Activated T-helper 1 cell treated with anti-CD3 and anti-CD28 coated beads, Interleukin-12 subunit alpha, Interleukin-12 subunit beta, Interleukin-2, Interleukin-4 antibody, amounts not matched to agents 30 ng/mL and 10 ng/mL and 1 ng/mL, durations not matched to agents 14 hours and 24 hours and 36 hours (primary cell): ENCODE measurements around the gene CHST11. TPM values are rescaled to one million over a fixed set of nuclear protein-coding genes. Genes with fewer than 3 reads are reported as not detected.

Experiments used
- DNase-seq: peaks from one replicate; pipeline ENCODE4 v3.0.0; 2021; ENCODE audit warnings: low spot score
- H3K27ac Mint-ChIP-seq: one replicate; pipeline ENCODE4 v1.8.0; 2021; ENCODE audit warnings: mild to moderate bottlenecking, mixed read lengths
- H3K27me3 Mint-ChIP-seq: one replicate; pipeline ENCODE4 v1.8.0; 2022; ENCODE audit warnings: mild to moderate bottlenecking, moderate library complexity, mixed read lengths; ENCODE audit not compliant: insufficient read depth
- H3K36me3 Mint-ChIP-seq: one replicate; pipeline ENCODE4 v1.8.0; 2021; ENCODE audit warnings: low read depth, mixed read lengths
- H3K4me1 Mint-ChIP-seq: one replicate; pipeline ENCODE4 v1.8.0; 2021; ENCODE audit warnings: low read depth, mixed read lengths
- H3K4me3 Mint-ChIP-seq: one replicate; pipeline ENCODE4 v1.8.0; 2021; ENCODE audit warnings: mild to moderate bottlenecking, moderate library complexity, mixed read lengths
- H3K9me3 Mint-ChIP-seq: one replicate; pipeline ENCODE4 v1.8.0; 2021; ENCODE audit warnings: mixed read lengths
- intact Hi-C: fragments of 100-400 bp; cut with micrococcal nuclease; formaldehyde crosslinking; loops from one replicate; pipeline ENCODE4 v1.15.1; 2024
- total RNA-seq: library from RNA; stranded (reverse); gene quantifications from 2 replicates; pipeline ENCODE4 v1.2.3, GENCODE V29; 2022

Gene CHST11
- total RNA-seq, 1 donor from 2014 or later = 70.7 TPM

DNA sequence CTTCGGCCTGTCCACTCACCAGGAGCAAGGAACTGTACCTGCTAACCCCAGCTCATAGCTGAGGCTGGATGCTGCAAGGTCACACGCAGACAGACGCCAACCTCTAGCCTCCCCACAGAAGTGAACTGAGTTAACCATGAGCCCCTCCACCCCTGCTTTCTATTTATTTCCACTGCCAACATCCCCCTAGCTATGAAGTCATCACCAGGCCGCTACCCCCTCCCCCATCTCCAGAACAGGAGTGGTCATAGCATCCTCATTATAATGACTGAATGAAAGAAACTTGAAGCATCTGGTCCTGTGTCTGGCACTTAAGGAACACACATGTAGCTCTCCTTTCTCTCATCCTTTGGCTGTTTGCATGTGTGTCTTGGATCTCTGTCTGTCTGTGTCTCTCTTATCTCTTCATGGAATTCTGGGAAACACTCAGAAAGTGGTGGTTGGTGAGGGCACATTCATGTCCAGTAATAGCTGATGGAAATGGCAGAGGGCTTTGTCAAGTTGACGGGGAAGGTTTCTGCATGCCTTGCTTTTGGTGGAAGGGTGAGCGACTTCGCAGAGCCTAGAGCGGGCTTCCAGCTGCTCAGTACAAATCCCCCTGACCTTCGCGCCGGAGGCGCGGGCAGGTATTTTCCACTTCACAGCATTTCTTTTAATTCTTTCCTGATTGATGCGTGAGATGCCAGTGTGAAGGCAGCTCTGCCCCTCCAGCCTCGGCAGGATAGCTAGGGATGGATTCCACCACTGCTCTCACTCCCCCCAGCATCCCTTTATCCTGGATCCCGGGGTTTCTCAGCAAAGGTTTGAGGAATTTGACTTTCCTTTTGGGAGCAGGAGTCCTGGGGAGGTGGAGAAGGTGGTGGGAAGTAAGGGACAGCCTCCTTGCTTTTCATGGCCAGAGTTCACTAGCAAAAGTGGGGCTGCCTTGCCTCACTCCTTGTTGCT, 198.2 kb downstream of the CHST11 start:
- peak overlapping the region; percentile 46 for H3K27ac Mint-ChIP-seq
- H3K9me3 Mint-ChIP-seq = no peaks in the 10 kb centered on the region
- intact Hi-C loops = no loop called here
- H3K4me1 Mint-ChIP-seq = peaks cover 73% of the 10 kb centered on the region
- DNase-seq = no peak
- H3K27me3 Mint-ChIP-seq = no peaks in the 10 kb centered on the region
- peaks cover 24% of the 10 kb centered on the region for H3K36me3 Mint-ChIP-seq
- H3K4me3 Mint-ChIP-seq = no peak overlapping the region

DNA sequence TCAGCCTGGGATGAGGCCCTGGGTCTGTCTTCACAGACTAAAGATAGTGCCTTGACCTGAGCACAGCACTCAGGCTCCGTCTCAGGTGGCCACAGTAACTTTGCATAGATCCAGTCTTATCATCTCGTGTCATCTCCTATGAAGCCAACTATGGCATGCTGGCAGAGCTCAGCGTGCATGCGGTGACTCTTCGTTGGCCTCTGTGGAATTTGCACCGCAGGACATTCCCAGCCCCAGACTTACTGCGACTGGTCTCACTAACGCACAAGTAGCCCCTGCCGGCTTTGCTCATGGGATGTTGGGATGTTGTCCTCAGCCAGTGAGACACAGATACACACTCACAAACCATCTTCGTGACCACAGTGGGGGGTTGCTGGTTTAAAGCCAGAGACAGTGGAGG, 199.6 kb downstream of the CHST11 start:
- no peak overlapping the region for H3K27ac Mint-ChIP-seq
- DNase-seq = no peak
- no peaks in the 10 kb centered on the region for H3K9me3 Mint-ChIP-seq
- peaks cover 75% of the 10 kb centered on the region for H3K4me1 Mint-ChIP-seq
- no peaks in the 10 kb centered on the region for H3K27me3 Mint-ChIP-seq
- H3K4me3 Mint-ChIP-seq = no peak overlapping the region
- H3K36me3 Mint-ChIP-seq = peaks cover 24% of the 10 kb centered on the region
- intact Hi-C loops = no loop called here

DNA sequence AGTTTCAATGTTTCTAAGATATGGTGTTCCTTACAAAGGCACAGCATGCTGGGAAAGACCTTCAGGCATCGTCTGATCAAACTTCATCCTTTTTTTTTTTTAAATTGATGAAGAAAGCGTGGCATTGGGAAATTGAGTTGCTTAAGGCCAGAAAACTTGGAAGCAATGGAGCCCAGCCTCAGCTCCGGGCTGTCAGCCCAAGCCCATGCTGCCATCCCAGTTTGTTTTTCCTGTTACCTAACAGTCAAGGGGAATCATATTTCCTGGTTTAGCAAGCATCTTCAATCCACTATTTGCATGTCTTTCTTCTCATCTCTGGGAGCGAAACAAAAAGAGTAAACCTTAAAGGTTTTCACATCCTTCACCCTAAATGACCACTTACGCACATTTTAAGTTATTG, 200.2 kb downstream of the CHST11 start:
- Mint-ChIP-seq H3K27me3 (no peaks in the 10 kb centered on the region), H3K4me1 (peaks cover 72% of the 10 kb centered on the region), H3K4me3 (no peak overlapping the region), H3K36me3 (peaks cover 24% of the 10 kb centered on the region), H3K27ac (no peak overlapping the region), H3K9me3 (no peaks in the 10 kb centered on the region)
- DNase-seq = no peak
- intact Hi-C loops = no loop called here

DNA sequence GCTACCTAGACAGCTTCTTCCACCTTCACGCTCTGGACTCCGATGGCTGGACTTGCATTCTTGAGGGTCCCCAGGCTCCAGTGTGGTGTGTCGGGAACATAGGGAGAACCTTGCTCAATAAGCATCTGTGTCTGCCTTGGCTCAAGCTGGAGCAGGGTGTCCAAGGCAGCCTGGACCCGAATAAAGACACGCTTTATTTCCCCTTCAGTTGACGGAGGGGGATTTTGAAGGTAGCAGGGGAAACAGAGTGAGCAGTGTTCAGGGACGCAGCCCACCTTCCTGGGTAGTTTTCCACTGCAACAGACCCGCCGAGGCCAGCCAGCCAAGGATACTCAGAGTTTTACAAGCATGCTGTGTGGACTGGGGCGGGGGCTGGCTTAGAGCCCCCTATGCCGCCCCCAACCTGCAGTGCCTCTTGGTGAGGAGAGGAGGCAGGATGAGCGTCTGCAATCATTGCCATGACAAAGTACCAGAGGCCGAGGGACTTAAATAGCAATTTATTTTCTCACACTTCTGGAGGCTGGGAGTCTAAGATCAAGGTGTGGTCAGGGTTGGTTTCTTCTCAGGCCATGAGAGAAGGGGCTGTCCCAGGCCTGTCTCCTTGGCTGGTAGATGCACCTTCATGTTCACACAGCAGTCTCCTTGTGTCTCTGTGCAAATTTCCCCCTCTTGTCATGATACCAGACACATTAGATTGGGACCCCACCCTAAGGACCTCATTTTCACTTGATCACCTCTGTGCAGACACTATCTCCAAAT, 201.2 kb downstream of the CHST11 start:
- H3K9me3 Mint-ChIP-seq = no peaks in the 10 kb centered on the region
- H3K27me3 Mint-ChIP-seq = no peaks in the 10 kb centered on the region
- no peak overlapping the region for H3K4me3 Mint-ChIP-seq
- peaks cover 23% of the 10 kb centered on the region for H3K36me3 Mint-ChIP-seq
- H3K27ac Mint-ChIP-seq = no peak overlapping the region
- no peak for DNase-seq
- intact Hi-C loops = no loop called here
- peaks cover 71% of the 10 kb centered on the region for H3K4me1 Mint-ChIP-seq

DNA sequence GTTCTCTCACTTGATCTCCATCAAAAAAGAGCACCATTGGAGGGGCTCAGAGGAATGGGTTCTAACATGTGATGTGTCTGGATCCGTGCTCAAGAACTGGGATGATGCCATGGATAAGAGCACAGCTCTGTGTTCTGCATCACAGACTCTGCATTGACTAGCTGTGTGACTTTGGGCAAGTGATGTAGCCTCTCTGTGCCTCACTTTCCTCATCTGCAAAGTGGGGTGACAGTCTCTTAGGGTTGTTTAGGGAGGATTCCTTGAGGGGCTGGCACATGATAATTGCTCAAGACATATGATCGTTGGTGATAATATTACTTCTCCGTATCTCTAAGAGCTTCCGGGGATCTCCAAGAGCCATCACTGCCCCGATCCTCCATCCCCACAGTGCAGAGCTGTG, 202.3 kb downstream of the CHST11 start:
- no peak overlapping the region for H3K4me3 Mint-ChIP-seq
- no peak for DNase-seq
- H3K27ac Mint-ChIP-seq = no peak overlapping the region
- no peaks in the 10 kb centered on the region for H3K27me3 Mint-ChIP-seq
- H3K9me3 Mint-ChIP-seq = no peaks in the 10 kb centered on the region
- peaks cover 18% of the 10 kb centered on the region for H3K36me3 Mint-ChIP-seq
- peaks cover 70% of the 10 kb centered on the region for H3K4me1 Mint-ChIP-seq
- intact Hi-C loops = no loop called here

DNA sequence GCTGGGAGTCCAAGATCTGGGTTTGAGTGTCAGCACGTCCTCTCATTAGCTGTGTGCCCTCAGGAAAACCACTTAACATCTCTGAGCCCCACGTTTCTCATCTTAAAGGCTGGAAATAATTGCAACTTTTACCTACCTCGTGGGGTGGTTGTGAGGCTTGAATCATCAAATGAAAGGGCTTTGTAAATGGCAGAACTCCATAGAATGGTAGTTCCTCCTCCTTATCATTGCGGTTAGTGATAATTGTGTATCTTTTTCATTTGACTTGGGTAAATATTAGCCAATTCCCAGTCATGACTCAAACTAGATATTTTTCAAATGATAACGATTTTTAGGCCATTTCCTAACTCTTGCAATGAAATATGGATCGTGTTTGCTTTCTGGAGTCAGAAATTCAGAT, 205.5 kb downstream of the CHST11 start:
- intact Hi-C loops = no loop called here
- no peak for DNase-seq
- H3K36me3 Mint-ChIP-seq = peaks cover 15% of the 10 kb centered on the region
- H3K4me1 Mint-ChIP-seq = peaks cover 59% of the 10 kb centered on the region
- no peaks in the 10 kb centered on the region for H3K27me3 Mint-ChIP-seq
- no peaks in the 10 kb centered on the region for H3K9me3 Mint-ChIP-seq
- H3K4me3 Mint-ChIP-seq = no peak overlapping the region
- H3K27ac Mint-ChIP-seq = no peak overlapping the region

DNA sequence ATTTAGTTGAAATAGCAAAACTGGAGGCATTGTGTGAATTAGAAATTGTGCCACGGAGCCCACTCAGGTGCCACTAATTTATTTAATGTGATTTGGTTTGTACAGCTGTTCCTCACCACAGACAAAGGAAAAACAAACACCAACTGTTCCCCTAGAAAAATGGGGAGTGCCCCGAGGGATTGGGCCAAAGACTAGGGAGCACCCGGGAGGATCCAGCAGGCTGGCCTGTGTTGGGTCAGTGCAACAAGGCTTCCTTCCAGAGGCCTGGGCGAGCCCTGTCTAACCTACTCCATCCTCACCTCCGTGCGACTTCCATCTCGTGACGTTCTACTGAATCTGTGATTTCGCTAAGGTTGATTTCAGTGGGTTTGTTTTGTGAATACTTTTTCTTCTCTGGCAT, 206.2 kb downstream of the CHST11 start:
- no peak overlapping the region for H3K27ac Mint-ChIP-seq
- H3K27me3 Mint-ChIP-seq = no peaks in the 10 kb centered on the region
- H3K9me3 Mint-ChIP-seq = no peaks in the 10 kb centered on the region
- DNase-seq = no peak
- peaks cover 58% of the 10 kb centered on the region for H3K4me1 Mint-ChIP-seq
- intact Hi-C loops = no loop called here
- H3K36me3 Mint-ChIP-seq = peaks cover 16% of the 10 kb centered on the region
- no peak overlapping the region for H3K4me3 Mint-ChIP-seq

DNA sequence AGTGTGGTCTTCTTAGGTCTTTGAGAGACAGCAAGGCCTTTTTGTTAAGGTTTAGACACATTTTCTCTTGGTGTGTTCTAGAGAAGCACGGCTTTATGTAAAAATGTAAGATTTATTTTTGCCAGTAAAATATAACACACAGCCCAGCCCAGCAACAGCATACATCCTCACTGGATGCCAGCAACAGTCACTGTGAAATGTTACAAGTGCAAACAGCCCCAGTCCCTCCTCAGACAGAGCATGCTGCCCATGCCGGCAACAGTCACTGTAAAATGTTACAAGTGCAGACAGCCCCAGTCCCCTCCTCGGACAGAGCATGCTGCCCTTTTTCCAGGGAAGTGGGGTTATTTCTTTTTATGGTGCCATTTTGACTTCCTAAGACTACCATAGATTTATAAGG, 207.6 kb downstream of the CHST11 start:
- Mint-ChIP-seq H3K4me3 (no peak overlapping the region), H3K27ac (no peak overlapping the region), H3K27me3 (no peaks in the 10 kb centered on the region), H3K4me1 (peaks cover 61% of the 10 kb centered on the region), H3K36me3 (peaks cover 17% of the 10 kb centered on the region), H3K9me3 (no peaks in the 10 kb centered on the region)
- DNase-seq = no peak
- intact Hi-C loops = no loop called here

DNA sequence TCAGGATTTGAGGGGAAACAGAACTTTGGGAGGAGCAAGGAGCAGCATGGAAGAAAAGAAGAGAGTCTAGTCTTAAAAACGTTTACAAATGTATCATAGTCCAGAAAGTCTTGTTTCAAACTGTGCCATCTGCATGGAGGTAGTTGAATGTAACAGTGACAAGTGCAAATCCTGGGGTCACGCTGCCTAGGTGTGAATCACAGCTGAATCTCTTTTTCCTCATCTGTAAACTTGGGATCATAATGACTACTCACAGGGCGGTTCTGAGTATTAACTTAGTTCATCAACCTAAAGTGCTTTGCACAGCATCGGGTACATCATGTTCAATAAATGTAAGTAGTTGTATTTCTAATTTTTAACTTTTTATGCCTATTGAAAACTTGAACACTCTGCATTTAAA, 208.5 kb downstream of the CHST11 start:
- intact Hi-C loops = no loop called here
- H3K9me3 Mint-ChIP-seq = no peaks in the 10 kb centered on the region
- peak overlapping the region; percentile 1 for H3K27ac Mint-ChIP-seq
- no peak overlapping the region for H3K4me3 Mint-ChIP-seq
- no peak for DNase-seq
- peaks cover 68% of the 10 kb centered on the region for H3K4me1 Mint-ChIP-seq
- H3K27me3 Mint-ChIP-seq = no peaks in the 10 kb centered on the region
- H3K36me3 Mint-ChIP-seq = peaks cover 18% of the 10 kb centered on the region

DNA sequence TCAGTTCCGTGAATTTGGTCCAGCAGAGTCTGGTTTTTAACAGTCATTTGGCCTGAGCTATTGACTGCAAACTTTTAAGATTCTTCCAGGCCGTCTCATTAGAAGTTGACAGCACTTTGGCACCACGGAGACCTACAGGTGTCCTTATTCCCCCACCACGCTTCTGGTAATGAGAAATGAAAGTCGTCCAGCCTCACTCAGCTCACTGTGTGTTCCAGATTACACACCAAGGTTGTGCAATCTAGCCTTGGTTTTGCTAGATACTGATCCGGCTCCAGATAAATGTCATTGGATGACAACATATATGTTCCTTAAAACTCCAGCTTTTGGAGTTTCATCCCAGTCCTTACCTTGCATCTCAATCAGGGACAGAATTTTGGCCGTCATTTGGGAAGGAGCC, 210.4 kb downstream of the CHST11 start:
- H3K4me1 Mint-ChIP-seq = peaks cover 75% of the 10 kb centered on the region
- no peak for DNase-seq
- no peak overlapping the region for H3K4me3 Mint-ChIP-seq
- no peaks in the 10 kb centered on the region for H3K27me3 Mint-ChIP-seq
- peaks cover 21% of the 10 kb centered on the region for H3K36me3 Mint-ChIP-seq
- H3K27ac Mint-ChIP-seq = no peak overlapping the region
- H3K9me3 Mint-ChIP-seq = no peaks in the 10 kb centered on the region
- intact Hi-C loops = no loop called here

DNA sequence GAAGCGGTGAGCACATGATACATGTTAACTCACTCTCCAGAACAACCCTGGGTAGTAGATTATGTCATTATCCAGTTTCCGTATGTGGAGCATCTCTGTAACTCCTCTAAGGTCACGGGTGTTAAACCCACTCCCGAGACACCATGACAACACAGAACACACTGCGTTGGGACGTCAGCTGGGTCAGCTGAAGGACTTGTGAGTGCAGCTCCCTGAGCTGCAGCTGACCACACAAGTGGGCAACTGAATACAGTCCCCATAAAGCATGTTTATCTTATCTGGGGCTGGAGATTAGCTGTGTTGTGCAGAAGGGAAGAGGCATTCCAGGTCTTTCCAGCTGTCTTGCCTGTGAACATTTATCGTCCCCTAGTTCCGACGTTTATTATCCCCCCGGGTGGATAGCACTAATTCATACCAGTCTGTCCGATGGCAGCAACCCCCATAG, 211.5 kb downstream of the CHST11 start:
- Mint-ChIP-seq H3K4me3 (no peak overlapping the region), H3K27me3 (no peaks in the 10 kb centered on the region), H3K36me3 (peaks cover 19% of the 10 kb centered on the region), H3K27ac (peak overlapping the region; percentile 47), H3K9me3 (no peaks in the 10 kb centered on the region), H3K4me1 (peaks cover 79% of the 10 kb centered on the region)
- DNase-seq = no peak
- intact Hi-C loops = no loop called here

DNA sequence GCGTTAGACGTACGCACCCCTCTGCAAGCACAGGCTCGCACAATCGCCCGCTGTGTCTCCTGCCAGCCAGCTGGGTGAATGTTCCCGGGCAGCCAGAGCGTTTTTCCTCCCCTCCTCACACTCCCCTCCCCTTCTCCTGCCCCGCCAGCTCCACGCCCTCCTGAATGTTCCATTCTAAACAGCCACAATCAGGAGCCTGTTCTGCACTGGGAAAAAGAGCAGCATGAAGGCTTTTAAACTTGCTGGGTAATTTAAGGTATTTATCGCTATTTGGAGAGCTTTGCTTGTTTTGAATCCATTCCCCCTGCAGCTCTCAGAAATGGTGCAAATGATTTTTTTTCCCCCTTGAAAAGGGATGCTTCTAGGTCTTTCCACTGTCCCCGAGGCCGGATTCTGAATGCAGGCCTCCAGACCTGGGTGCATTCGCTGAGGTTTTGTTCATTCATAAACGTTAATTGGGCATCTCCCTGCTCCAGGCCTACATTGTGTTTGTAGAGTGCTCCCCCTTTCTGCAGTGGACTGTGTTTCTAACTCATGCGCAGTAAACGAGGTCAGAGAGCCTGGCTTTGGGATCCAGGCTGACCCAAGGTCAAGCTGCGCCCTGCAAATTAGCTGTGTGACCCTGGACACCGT, 212.5 kb downstream of the CHST11 start:
- no peak for DNase-seq
- no peaks in the 10 kb centered on the region for H3K27me3 Mint-ChIP-seq
- H3K27ac Mint-ChIP-seq = peak overlapping the region; percentile 46
- H3K4me1 Mint-ChIP-seq = peaks cover 81% of the 10 kb centered on the region
- peaks cover 18% of the 10 kb centered on the region for H3K36me3 Mint-ChIP-seq
- intact Hi-C loops = no loop called here
- no peaks in the 10 kb centered on the region for H3K9me3 Mint-ChIP-seq
- H3K4me3 Mint-ChIP-seq = peak overlapping the region; percentile 1
